Stomach (tissue), 9 donors: ENCODE data around the gene GLIPR2. TPM values are rescaled to one million over a fixed set of nuclear protein-coding genes. Genes with fewer than 3 reads are reported as not detected.

Source experiments
- DNase-seq, 2 donors: peaks; one replicate each; pipeline versions ENCODE4 v3.0.0 to v3.0.0-alpha.2; 2013 to 2019
- H3K27ac ChIP-seq, 5 donors: fragments of 200-600 bp in 4 of 5; sonication (generic) in 4 of 5; one replicate each; pipeline ENCODE4 v1.5.1; 2013 to 2019; ENCODE audit warnings: mild to moderate bottlenecking in 1 of 5, moderate library complexity in 1 of 5
- H3K27me3 ChIP-seq, 3 donors: fragments of 200-600 bp; sonication (generic); one replicate each; pipeline ENCODE4 v1.5.1; 2017 to 2019; ENCODE audit warnings: mixed run types in 1 of 3
- H3K36me3 ChIP-seq, 4 donors: fragments of 200-600 bp; sonication (generic); 1 replicate in 3 of 4; 2 replicates in 1 of 4; pipeline ENCODE4 v1.5.1; 2016 to 2019
- H3K4me1 ChIP-seq, 4 donors: fragments of 200-600 bp; sonication (generic); one replicate each; pipeline ENCODE4 v1.5.1; 2016 to 2019
- H3K4me3 ChIP-seq, 4 donors: fragments of 200-600 bp; sonication (generic) in 3 of 4; one replicate each; pipeline ENCODE4 v1.5.1; 2016 to 2019; ENCODE audit warnings: mild to moderate bottlenecking in 1 of 4
- H3K9me3 ChIP-seq, 4 donors: fragments of 200-600 bp; sonication (generic); one replicate each; pipeline ENCODE4 v1.5.1; 2016 to 2019
- CTCF ChIP-seq, 7 experiments: fragments of 450-650 bp in 4 of 7; fragments of 200-600 bp in 3 of 7; sonication (generic) in 3 of 7; IDR thresholded peaks; one replicate each; pipeline ENCODE4 v1.5.1; 2016 to 2019; ENCODE audit warnings: antibody characterized with exemption in 7 of 7, control low read depth in 2 of 7, mild to moderate bottlenecking in 1 of 7
- EP300 ChIP-seq: sonication (generic); formaldehyde crosslinking; IDR thresholded peaks from one replicate; pipeline ENCODE4 v1.6.1; 2017; ENCODE audit warnings: antibody characterized with exemption
- POLR2A ChIP-seq, 4 donors: fragments of 450-650 bp; IDR thresholded peaks; one replicate each; pipeline ENCODE4 v1.6.1; 2016; ENCODE audit warnings: antibody characterized with exemption in 4 of 4, control low read depth in 2 of 4, mild to moderate bottlenecking in 1 of 4, moderate library complexity in 1 of 4
- POLR2AphosphoS5 ChIP-seq, 3 donors: sonication (generic); formaldehyde crosslinking; IDR thresholded peaks; one replicate each; pipeline ENCODE4 v1.6.1; 2016; ENCODE audit warnings: antibody characterized with exemption in 3 of 3
- WGBS, 5 donors: extraction: QIAGEN DNeasy Blood & Tissue Kit in 3 of 5; methylation state at CpG; one replicate each; pipeline versions ENCODE4 v1.1.5 to v1.1.7; 2013 to 2018; 5-methylcytosine and 5-hydroxymethylcytosine counted together
- intact Hi-C: fragments of 100-400 bp; cut with DNase I; formaldehyde crosslinking; loops from one replicate; pipeline ENCODE4 v1.15.1; 2023; ENCODE audit warnings: low total_unique reads
- polyA plus RNA-seq, 3 donors: library from polyadenylated mRNA; stranded (reverse); fragments of 200-250 nt; gene quantifications; one replicate each; pipeline ENCODE4 v1.2.3, GENCODE V29; 2013
- total RNA-seq, 5 donors: library from RNA; depleted of rRNA; stranded (reverse); fragments of >200 nt; gene quantifications; one replicate each; pipeline versions ENCODE4 v1.1.0 to v1.2.3, GENCODE V29; 2014 to 2016
- donor health status: healthy with polysubstance abuse.
- donor health status: Bipolar disorder and iron deficiency.
- donor health status: healthy.

Gene GLIPR2
- total and polyA plus RNA-seq, 8 donors, result 3.5 to 40.6 (median 32.8) TPM

GRCh38 chr9:36152741-36153438 lies 16.4 kb downstream of the GLIPR2 start:
- no peak for TF ChIP-seq POLR2AphosphoS5 (IDR thresholded peaks at IDR 0.05)
- no peak for TF ChIP-seq EP300
- no peak for TF ChIP-seq CTCF (IDR thresholded peaks at IDR 0.05)
- no peak for TF ChIP-seq POLR2A (IDR thresholded peaks at IDR 0.05)
- peak overlapping the region in 4 of 5 donors; percentile 63 to 84 (median 82) for H3K27ac ChIP-seq
- DNase-seq, result no peak
- peaks cover 0 to 44% (median 14%) of the 10 kb centered on the region in 4 donors for H3K36me3 ChIP-seq
- intact Hi-C loops, result no loop called here
- peaks cover 0 to 6% (median 0%) of the 10 kb centered on the region in 4 donors for H3K9me3 ChIP-seq
- peaks cover 28 to 77% (median 47%) of the 10 kb centered on the region in 4 donors for H3K4me1 ChIP-seq
- H3K4me3 ChIP-seq, result no peak overlapping the region
- no peaks in the 10 kb centered on the region for H3K27me3 ChIP-seq
- 85 to 96% (median 91%) methylated on average over 8 to 10 of the region's 10 CpGs for WGBS, 5 donors

GRCh38 chr9:36153746-36154145 lies 17.2 kb downstream of the GLIPR2 start:
- TF ChIP-seq EP300, result no peak
- no peak for TF ChIP-seq POLR2AphosphoS5 (IDR thresholded peaks at IDR 0.05)
- no peak for TF ChIP-seq CTCF (IDR thresholded peaks at IDR 0.05)
- TF ChIP-seq POLR2A (IDR thresholded peaks at IDR 0.05), result no peak
- 75 to 83% (median 78%) methylated on average over 9 of the region's 9 CpGs for WGBS, 5 donors
- H3K4me1 ChIP-seq, result peaks cover 19 to 77% (median 43%) of the 10 kb centered on the region in 4 donors

GRCh38 chr9:36154331-36154952 lies 17.9 kb downstream of the GLIPR2 start:
- 37 to 57% (median 49%) methylated on average over 11 of the region's 11 CpGs for WGBS, 5 donors
- intact Hi-C loops, result no loop called here
- peaks cover 0 to 6% (median 0%) of the 10 kb centered on the region in 4 donors for H3K9me3 ChIP-seq
- peaks cover 12 to 77% (median 40%) of the 10 kb centered on the region in 4 donors for H3K4me1 ChIP-seq
- no peak overlapping the region for H3K4me3 ChIP-seq
- peak in 1 of 2 donors; percentile 88 for DNase-seq
- peak overlapping the region in 4 of 5 donors; percentile 63 to 84 (median 82) for H3K27ac ChIP-seq
- TF ChIP-seq POLR2AphosphoS5 (IDR thresholded peaks at IDR 0.05) (peak in 2 of 3 donors; percentile 8 to 11), CTCF (IDR thresholded peaks at IDR 0.05) (no peak)
- no peaks in the 10 kb centered on the region for H3K27me3 ChIP-seq
- H3K36me3 ChIP-seq, result peaks cover 0 to 40% (median 14%) of the 10 kb centered on the region in 4 donors

More at GRCh38 chr9:36153746-36154145, 17.2 kb downstream of the GLIPR2 start:
- peaks cover 0 to 43% (median 14%) of the 10 kb centered on the region in 4 donors for H3K36me3 ChIP-seq
- H3K9me3 ChIP-seq, result peaks cover 0 to 6% (median 0%) of the 10 kb centered on the region in 4 donors
- H3K4me3 ChIP-seq, result no peak overlapping the region
- DNase-seq, result no peak
- H3K27me3 ChIP-seq, result no peaks in the 10 kb centered on the region
- intact Hi-C loops, result no loop called here
- H3K27ac ChIP-seq, result peak overlapping the region in 4 of 5 donors; percentile 63 to 84 (median 82)

- peaks cover 6 to 68% (median 24%) of the 10 kb centered on the region in 4 donors for H3K4me1 ChIP-seq
- peaks cover 0 to 6% (median 0%) of the 10 kb centered on the region in 4 donors for H3K9me3 ChIP-seq
- TF ChIP-seq CTCF (IDR thresholded peaks at IDR 0.05) (no peak), POLR2A (IDR thresholded peaks at IDR 0.05) (no peak), EP300 (no peak), POLR2AphosphoS5 (IDR thresholded peaks at IDR 0.05) (no peak)
- H3K27me3 ChIP-seq, result no peaks in the 10 kb centered on the region
- H3K36me3 ChIP-seq, result peaks cover 0 to 26% (median 11%) of the 10 kb centered on the region in 4 donors
- intact Hi-C loops, result no loop called here
- no peak for DNase-seq
- peak overlapping the region in 1 of 5 donors; percentile 84 for H3K27ac ChIP-seq
- H3K4me3 ChIP-seq, result no peak overlapping the region
- 90 to 99% (median 97%) methylated on average over 6 of the region's 6 CpGs for WGBS, 5 donors
Measured at GRCh38 chr9:36156116-36156515, 19.6 kb downstream of the GLIPR2 start.
